Naive B cell (primary cell): ENCODE data around the gene NTM. TPM values are rescaled to one million over a fixed set of nuclear protein-coding genes. Genes with fewer than 3 reads are reported as not detected.
A peak's percentile ranks its signal among the peaks of the same experiment; 100 is the strongest.

Source experiments
- ATAC-seq, 2 donors: fragments of 150-1000 bp; cut with Tn5 transposase; 2 replicates each; pipeline ENCODE4 v1.10.0; 2021; ENCODE audit warnings: low read depth in 2 of 2, mild to moderate bottlenecking in 2 of 2, moderate library complexity in 2 of 2
- DNase-seq: peaks from one replicate; pipeline ENCODE4 v3.0.0; 2022
- H3K27ac Mint-ChIP-seq, 6 donors: one replicate each; pipeline ENCODE4 v1.8.0; 2020 to 2022; ENCODE audit warnings: mild to moderate bottlenecking in 6 of 6, mixed read lengths in 6 of 6, moderate library complexity in 5 of 6, inconsistent platforms in 2 of 6
- H3K27me3 Mint-ChIP-seq, 3 donors: one replicate each; pipeline ENCODE4 v1.8.0; 2021 to 2022; ENCODE audit warnings: mixed read lengths in 3 of 3, mild to moderate bottlenecking in 1 of 3
- H3K36me3 Mint-ChIP-seq, 2 donors: one replicate each; pipeline ENCODE4 v1.8.0; 2020 to 2022; ENCODE audit warnings: mixed read lengths in 2 of 2, inconsistent platforms in 1 of 2, mild to moderate bottlenecking in 1 of 2
- H3K4me1 Mint-ChIP-seq, 3 donors: one replicate each; pipeline ENCODE4 v1.8.0; 2020 to 2022; ENCODE audit warnings: mixed read lengths in 3 of 3, inconsistent platforms in 1 of 3, mild to moderate bottlenecking in 1 of 3, moderate library complexity in 1 of 3
- H3K4me3 Mint-ChIP-seq, 8 donors: one replicate each; pipeline ENCODE4 v1.8.0; 2020 to 2022; ENCODE audit warnings: mild to moderate bottlenecking in 8 of 8, mixed read lengths in 8 of 8, moderate library complexity in 8 of 8, inconsistent platforms in 2 of 8
- H3K9me3 Mint-ChIP-seq, 7 donors: one replicate each; pipeline ENCODE4 v1.8.0; 2020 to 2022; ENCODE audit warnings: mixed read lengths in 7 of 7, mild to moderate bottlenecking in 5 of 7, inconsistent platforms in 2 of 7, moderate library complexity in 1 of 7
- polyA plus RNA-seq, 6 donors: library from polyadenylated mRNA; unstranded; fragments of 300-500 nt; fragmentation: Illumina TruSeq; gene quantifications; one replicate each; pipeline ENCODE4 v1.2.3, GENCODE V29; 2021; ENCODE audit warnings: low read depth in 6 of 6

The NTM gene
- polyA plus RNA-seq, 6 donors from 2014 or later: not detected

DNA sequence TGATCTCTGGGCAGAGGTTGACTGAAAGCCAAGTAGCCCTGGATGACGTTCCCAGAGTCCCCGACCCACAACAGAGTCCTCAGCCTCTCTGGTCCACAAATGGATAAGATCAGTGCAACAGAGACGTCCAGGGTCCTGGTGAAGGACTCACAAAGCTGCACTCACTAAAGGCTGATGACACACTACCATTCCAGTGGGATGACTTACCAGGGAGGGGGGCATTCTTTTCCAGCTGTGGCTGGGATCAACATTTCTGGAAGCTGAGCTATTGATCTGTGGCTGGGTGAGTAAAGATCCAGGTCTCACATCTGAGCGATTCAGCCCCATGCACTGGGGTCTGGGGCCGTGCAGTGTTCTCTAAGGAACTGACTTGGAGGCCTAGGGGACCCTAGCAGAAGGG, 296.2 kb downstream of the NTM start:
- Mint-ChIP-seq H3K27ac (no peak overlapping the region), H3K36me3 (no peaks in the 10 kb centered on the region), H3K9me3 (peaks cover 0 to 5% (median 0%) of the 10 kb centered on the region in 7 donors)

DNA sequence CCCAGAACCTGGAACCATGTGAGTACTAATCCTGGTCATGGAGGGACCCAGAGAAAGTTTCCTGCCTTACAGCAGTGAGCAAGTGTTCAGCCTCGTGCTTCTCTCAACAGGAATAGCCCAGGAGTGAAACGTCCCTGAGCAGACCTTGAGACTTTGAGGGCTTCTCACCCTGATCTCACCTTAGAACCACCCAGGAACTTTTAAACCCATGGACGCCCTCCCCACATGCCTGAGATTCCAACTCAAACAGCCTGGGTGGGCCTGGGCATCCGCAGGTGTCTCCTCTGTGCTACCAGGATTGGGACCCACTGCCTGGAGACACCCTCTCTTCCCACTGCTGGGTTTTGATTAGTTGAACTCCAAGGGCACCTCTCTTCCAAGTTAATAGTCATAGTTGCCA, 297.2 kb downstream of the NTM start:
- Mint-ChIP-seq H3K4me3 (no peak overlapping the region), H3K4me1 (peaks cover 0 to 7% (median 2%) of the 10 kb centered on the region in 3 donors), H3K27ac (no peak overlapping the region), H3K27me3 (peaks cover 0 to 8% (median 5%) of the 10 kb centered on the region in 3 donors), H3K9me3 (peaks cover 0 to 5% (median 0%) of the 10 kb centered on the region in 7 donors), H3K36me3 (no peaks in the 10 kb centered on the region)
- ATAC-seq: no peak
- no peak for DNase-seq

More for the DNA sequence above, 296.2 kb downstream of the NTM start:
- Mint-ChIP-seq H3K4me3 (no peak overlapping the region), H3K4me1 (peaks cover 0 to 7% (median 2%) of the 10 kb centered on the region in 3 donors), H3K27me3 (peaks cover 2 to 8% (median 5%) of the 10 kb centered on the region in 3 donors)
- ATAC-seq: no peak
- DNase-seq: no peak

DNA sequence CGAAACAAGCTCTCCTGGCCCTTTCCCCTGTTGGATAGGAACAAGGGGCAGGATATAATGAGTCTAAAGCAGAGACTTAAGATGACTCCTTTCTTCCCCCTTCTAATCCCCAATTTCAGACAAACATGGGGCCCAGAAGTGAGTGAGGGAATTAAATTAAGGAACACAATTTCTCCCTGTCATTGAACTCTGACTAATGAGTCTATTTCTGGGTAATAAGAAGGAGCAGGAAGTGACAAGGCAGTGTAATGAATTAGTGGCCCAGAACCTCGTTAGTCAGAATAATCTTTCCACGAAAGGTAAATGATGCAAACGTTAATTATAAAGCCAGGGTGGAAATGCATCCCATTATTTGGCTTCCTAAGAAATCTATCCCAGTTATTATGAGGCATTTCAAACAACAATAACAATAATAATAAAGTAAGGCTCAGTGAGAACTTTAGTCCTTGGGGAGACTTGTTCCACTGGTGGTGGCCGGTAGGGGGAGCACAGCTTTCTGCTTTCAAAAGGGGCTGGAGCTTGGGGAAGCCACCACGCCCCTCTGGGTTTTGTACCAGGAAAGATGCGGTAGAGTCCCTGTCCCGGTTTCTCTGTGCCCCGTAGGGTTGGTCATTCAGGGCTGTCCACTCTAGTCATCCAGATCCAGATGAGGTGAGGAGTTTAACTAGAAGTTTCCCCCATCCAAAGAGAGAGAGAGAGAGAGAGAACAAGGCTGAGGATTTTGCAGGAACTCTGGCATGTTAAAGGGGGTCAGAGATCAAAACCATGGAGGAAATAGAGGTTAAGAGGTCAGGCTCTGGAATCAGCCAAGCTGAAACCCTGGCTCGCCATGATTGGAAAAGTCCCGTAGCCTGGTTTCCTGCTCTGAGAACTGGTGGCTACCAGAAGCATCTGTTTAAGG, 298.3 kb downstream of the NTM start:
- H3K4me1 Mint-ChIP-seq: peaks cover 0 to 7% (median 2%) of the 10 kb centered on the region in 3 donors
- no peak overlapping the region for H3K4me3 Mint-ChIP-seq
- peaks cover 0 to 9% (median 8%) of the 10 kb centered on the region in 3 donors for H3K27me3 Mint-ChIP-seq
- H3K27ac Mint-ChIP-seq: peak overlapping the region in 2 of 6 donors; percentile 0 to 30
- no peak for ATAC-seq
- no peak for DNase-seq
- no peaks in the 10 kb centered on the region for H3K36me3 Mint-ChIP-seq
- H3K9me3 Mint-ChIP-seq: peaks cover 0 to 5% (median 0%) of the 10 kb centered on the region in 7 donors

DNA sequence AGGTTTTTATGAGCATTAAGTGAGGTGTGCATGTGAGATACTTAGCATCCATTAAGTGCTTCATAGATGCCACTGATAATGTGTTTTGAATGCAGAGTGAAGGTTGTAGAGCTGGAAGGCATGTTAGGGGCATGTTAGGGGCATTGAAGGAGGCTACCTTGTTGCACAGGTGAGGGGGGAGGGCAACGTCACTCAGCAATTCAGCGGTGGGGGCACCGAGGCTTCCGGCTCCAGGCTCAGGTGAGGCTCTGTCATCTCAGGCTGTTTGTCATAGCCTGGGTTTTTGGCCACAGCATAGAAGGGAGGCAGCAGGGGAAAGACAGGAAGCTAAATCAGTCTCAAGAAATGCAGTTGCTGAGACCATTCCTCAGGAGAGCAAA, 299.0 kb downstream of the NTM start:
- Mint-ChIP-seq H3K4me3 (no peak overlapping the region), H3K27ac (peak overlapping the region in 1 of 6 donors; percentile 0), H3K36me3 (no peaks in the 10 kb centered on the region), H3K9me3 (peaks cover 0 to 5% (median 0%) of the 10 kb centered on the region in 7 donors), H3K4me1 (peaks cover 0 to 7% (median 2%) of the 10 kb centered on the region in 3 donors), H3K27me3 (peaks cover 0 to 10% (median 8%) of the 10 kb centered on the region in 3 donors)
- no peak for ATAC-seq
- no peak for DNase-seq

DNA sequence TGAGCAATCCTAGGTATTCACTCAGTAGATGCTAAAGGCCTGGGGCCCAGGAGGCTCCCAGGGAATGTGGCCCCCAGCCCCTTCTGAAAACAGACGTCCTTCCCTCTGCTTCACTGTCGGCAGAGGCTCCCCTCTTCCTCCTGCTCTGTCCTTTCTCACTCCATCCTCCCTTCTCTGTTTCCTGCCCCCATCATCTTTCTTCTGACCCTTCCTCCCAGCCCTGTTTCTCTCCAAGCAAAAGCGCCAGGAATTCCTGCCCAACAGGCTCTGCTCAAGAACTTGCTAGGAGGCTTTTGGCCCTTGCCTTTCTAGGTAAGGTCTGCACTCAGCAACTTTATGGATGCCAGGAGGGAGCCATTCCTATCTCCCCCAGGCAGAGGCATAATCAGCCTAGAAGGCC, 300.5 kb downstream of the NTM start:
- no peak overlapping the region for H3K4me3 Mint-ChIP-seq
- peaks cover 0 to 7% (median 2%) of the 10 kb centered on the region in 3 donors for H3K4me1 Mint-ChIP-seq
- H3K27ac Mint-ChIP-seq: no peak overlapping the region
- no peak for DNase-seq
- peaks cover 0 to 10% (median 8%) of the 10 kb centered on the region in 3 donors for H3K27me3 Mint-ChIP-seq
- H3K9me3 Mint-ChIP-seq: peaks cover 0 to 5% (median 0%) of the 10 kb centered on the region in 7 donors
- no peaks in the 10 kb centered on the region for H3K36me3 Mint-ChIP-seq
- ATAC-seq: no peak

DNA sequence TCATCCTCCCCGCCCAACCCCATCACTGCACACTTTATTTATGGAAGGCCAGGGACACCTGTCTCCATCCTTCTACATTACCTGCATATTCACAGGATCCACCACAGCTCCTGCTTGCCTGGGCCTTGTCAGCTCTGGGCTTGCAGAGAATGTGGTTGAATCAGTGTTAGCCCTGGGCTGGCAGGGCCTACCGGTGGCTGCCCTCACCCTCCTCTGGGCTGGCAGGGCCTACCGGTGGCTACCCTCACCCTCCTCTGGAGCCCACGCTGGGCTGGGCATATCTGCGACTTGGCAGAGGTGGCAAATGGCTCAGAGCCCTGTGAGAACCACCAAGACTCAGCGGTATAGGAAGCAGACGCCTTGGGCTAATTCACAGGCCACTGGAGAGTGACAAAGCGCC, 300.9 kb downstream of the NTM start:
- ATAC-seq (no peak), DNase-seq (no peak)
- peaks cover 0 to 7% (median 2%) of the 10 kb centered on the region in 3 donors for H3K4me1 Mint-ChIP-seq
- peaks cover 0 to 5% (median 0%) of the 10 kb centered on the region in 7 donors for H3K9me3 Mint-ChIP-seq
- H3K27ac Mint-ChIP-seq: no peak overlapping the region
- H3K27me3 Mint-ChIP-seq: peaks cover 0 to 10% (median 8%) of the 10 kb centered on the region in 3 donors
- H3K36me3 Mint-ChIP-seq: no peaks in the 10 kb centered on the region
- H3K4me3 Mint-ChIP-seq: no peak overlapping the region

DNA sequence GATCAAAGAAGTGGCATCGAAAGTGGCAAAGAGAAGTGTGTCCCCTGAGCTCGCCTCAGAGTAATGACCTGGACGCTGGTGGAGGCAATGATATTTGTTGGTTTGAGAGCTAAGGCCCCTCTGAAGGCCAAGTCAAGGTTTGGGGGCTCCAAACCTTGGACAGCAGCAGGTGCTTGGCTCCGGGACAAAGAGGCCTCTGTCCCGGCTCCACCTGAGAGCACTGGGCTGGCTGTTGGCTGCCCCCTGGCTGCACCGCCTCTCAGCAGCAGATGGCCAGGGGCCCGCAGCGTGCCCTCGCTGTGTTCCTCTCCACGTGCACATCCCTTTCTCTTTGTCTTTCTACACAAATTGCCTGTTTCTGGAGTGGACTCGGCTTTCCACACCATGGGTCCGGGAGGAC, 301.3 kb downstream of the NTM start:
- H3K9me3 Mint-ChIP-seq: peaks cover 0 to 5% (median 0%) of the 10 kb centered on the region in 7 donors
- peaks cover 0 to 7% (median 2%) of the 10 kb centered on the region in 3 donors for H3K4me1 Mint-ChIP-seq
- H3K27me3 Mint-ChIP-seq: peaks cover 0 to 10% (median 8%) of the 10 kb centered on the region in 3 donors

DNA sequence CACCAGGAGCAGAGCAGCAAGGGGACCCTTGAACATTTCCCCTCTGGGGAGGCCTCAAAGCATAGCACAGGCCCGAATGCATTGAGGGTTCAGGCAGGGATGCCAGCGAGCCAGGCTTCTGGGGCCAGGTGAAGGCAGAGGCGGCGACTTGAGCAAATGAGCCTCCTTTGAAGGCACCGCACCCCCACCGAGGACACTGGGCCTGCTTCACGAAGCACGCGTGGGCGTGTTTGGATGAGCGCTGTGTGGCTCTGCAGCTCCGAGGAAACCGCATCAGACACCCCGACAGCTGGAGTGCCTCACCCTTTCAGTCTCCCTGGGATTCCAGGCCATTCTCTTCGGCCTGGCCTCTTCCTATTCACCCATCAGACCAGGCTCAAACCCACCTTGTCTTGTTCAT, 301.8 kb downstream of the NTM start:
- Mint-ChIP-seq H3K36me3 (no peaks in the 10 kb centered on the region), H3K4me3 (no peak overlapping the region), H3K9me3 (peaks cover 0 to 3% (median 0%) of the 10 kb centered on the region in 7 donors), H3K4me1 (peaks cover 0 to 7% (median 2%) of the 10 kb centered on the region in 3 donors), H3K27me3 (peaks cover 0 to 9% (median 5%) of the 10 kb centered on the region in 3 donors), H3K27ac (peak overlapping the region in 1 of 6 donors; percentile 66)
- DNase-seq: no peak
- ATAC-seq: no peak

More for the DNA sequence above, 301.3 kb downstream of the NTM start:
- ATAC-seq (no peak), DNase-seq (no peak)
- Mint-ChIP-seq H3K36me3 (no peaks in the 10 kb centered on the region), H3K27ac (peak overlapping the region in 1 of 6 donors; percentile 66), H3K4me3 (no peak overlapping the region)

DNA sequence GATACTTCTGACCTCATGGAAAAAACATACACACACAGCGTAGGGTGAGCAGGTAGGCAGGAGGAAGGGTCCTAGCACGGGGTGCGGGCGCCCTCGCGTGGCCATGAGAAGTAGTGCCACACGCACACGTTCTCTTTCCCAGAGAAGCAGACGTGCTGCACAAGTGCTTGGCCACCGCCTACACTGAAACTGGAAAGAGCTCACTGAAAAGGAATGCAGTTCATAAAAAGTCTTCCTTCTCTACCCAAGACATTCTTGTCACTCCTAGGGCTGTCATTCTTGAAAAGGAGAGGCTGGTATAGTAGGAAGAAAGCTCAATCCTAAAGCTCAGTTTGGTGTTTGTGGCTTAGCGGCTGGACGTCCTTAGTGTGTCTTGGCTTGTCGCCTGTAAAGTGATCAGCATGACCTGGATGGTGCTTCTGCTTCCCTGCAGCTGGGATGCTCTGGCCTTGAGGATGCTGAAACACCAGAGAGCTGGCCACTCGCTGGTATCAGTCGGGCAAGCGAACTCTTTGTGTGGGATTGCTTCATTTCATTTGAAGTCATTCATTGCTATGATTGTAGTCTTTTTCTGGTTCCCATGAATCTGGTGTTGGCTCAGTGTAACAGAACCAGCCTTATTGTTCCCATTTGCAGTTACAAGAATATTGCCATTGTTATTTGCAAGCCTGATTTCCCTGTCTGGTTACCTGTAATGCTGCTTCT, 303.8 kb downstream of the NTM start:
- no peak for DNase-seq
- Mint-ChIP-seq H3K4me1 (peaks cover 0 to 2% (median 0%) of the 10 kb centered on the region in 3 donors), H3K9me3 (no peaks in the 10 kb centered on the region), H3K27me3 (peaks cover 0 to 11% (median 0%) of the 10 kb centered on the region in 3 donors), H3K27ac (no peak overlapping the region), H3K4me3 (no peak overlapping the region), H3K36me3 (no peaks in the 10 kb centered on the region)
- ATAC-seq: no peak

DNA sequence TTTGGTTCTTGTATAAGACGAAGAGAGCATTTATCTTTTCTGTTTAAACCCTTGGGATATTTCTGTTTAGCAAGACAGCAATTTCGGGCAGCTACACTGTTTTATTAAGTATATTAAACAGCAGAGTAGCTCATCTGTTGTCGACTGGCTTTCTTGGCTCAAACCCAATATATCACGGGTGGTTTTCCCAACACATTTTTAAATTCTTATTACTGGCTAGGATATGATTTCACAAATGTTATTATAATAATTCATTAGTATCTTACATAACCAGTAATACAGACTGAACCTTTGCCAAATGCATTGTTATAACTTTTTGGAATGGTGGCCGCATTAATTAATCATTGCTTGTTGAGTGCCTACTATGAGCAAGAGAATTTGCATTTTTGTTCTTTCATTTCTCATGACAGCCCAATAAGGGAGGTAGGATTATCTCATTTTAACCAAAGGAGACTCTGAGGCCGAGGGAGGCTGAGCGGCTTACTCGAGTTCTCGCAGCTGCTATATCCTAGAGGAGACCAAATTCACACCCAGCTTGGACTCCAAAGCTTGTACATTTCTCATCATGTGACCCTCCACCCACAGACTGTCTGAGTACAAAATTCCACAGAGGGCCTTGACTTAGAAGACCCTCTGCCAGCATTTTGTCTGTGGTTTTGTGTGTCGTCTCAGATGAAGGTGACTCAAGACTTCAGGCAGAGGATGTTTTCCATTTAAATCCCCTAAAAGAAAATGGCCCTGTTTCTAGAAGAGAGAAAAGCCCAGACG, 304.9 kb downstream of the NTM start:
- Mint-ChIP-seq H3K4me1 (peaks cover 0 to 2% (median 0%) of the 10 kb centered on the region in 3 donors), H3K36me3 (no peaks in the 10 kb centered on the region), H3K27me3 (peaks cover 0 to 11% (median 0%) of the 10 kb centered on the region in 3 donors), H3K4me3 (no peak overlapping the region), H3K27ac (no peak overlapping the region), H3K9me3 (no peaks in the 10 kb centered on the region)
- ATAC-seq (no peak), DNase-seq (no peak)

DNA sequence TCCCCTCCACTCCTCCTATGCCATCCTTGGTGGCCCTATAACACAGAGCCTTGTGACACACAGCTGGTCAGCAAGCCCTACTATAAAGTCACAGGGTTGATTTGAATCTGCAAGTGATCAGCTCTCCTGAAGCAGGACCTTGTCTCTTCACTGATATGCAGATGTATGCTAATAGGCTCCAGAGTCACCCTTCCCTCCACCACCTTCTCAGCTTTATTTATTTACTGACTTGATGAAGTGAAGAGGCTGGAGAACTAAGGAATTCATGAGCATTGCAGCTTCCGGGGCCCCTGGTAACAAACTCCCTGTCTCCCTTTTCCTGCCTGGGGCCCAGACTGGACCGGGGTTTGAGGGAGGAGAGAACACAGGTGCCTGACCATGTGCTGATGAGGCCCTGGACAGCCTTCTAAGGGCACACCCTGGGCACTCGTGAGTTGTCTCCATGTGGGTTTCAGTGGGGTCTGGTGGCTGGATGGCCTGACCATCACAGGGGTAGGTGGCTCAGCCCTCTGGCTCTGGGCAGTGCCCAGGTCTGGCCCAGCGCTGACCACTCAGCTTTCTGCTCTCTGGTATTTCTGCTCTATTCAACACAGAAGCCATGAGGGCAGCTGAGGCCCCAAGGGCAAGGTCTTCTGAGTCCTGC, 307.5 kb downstream of the NTM start:
- no peak overlapping the region for H3K4me3 Mint-ChIP-seq
- DNase-seq: no peak
- ATAC-seq: no peak
- peaks cover 0 to 12% (median 0%) of the 10 kb centered on the region in 3 donors for H3K27me3 Mint-ChIP-seq
- H3K9me3 Mint-ChIP-seq: no peaks in the 10 kb centered on the region
- H3K27ac Mint-ChIP-seq: no peak overlapping the region
- no peaks in the 10 kb centered on the region for H3K4me1 Mint-ChIP-seq
- H3K36me3 Mint-ChIP-seq: no peaks in the 10 kb centered on the region

DNA sequence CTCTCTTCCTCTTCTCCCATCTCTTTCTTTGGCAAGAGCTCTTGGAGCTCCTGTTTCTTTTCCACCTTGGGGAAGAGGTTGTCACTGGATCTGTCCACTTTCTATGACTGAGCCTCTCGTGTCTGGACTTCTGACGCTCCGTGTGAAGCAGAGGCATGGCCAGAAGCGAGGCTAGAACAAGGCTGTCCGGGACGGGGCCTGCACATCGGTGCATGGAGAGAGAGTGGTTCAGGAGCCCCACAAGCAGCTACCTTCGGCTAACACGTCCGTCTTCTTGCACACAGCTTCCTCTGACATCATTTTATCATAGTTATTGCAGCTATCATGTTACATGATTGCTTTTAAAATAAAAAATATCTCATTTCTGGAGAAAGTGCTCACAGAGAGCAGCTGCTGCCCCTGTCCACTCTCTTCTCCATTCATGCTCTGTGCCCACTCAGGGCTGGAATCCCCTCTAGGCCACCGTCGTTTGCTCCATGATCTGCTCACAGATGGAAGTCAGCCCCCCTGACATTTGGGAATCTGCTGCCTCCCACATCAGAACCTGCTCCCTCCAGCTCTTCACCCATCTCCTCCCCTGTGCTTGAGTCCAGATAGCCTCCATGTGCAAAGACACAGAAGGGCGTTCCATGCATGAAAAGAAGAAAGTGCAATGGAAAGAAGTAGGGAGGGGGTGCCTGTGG, 308.4 kb downstream of the NTM start:
- Mint-ChIP-seq H3K27ac (no peak overlapping the region), H3K27me3 (peaks cover 0 to 13% (median 0%) of the 10 kb centered on the region in 3 donors), H3K4me1 (no peaks in the 10 kb centered on the region), H3K4me3 (peak overlapping the region in 1 of 8 donors; percentile 35), H3K9me3 (no peaks in the 10 kb centered on the region), H3K36me3 (no peaks in the 10 kb centered on the region)
- ATAC-seq (no peak), DNase-seq (no peak)
